Vagina (tissue), 2 donors: ENCODE measurements around the gene HPCAL1. TPM values are rescaled to one million over a fixed set of nuclear protein-coding genes. Genes with fewer than 3 reads are reported as not detected.

ENCODE experiments used
- DNase-seq, 2 donors: peaks; one replicate each; pipeline ENCODE4 v3.0.0-alpha.2; 2017; ENCODE audit errors: extremely low spot score in 2 of 2
- H3K27ac ChIP-seq: fragments of 200-600 bp; sonication (generic); one replicate; pipeline ENCODE4 v1.5.1; 2019
- H3K27me3 ChIP-seq: fragments of 200-600 bp; sonication (generic); one replicate; pipeline ENCODE4 v1.5.1; 2019
- H3K36me3 ChIP-seq, 2 donors: fragments of 200-600 bp; sonication (generic); one replicate each; pipeline ENCODE4 v1.5.1; 2017 to 2019
- H3K4me1 ChIP-seq: fragments of 200-600 bp; sonication (generic); one replicate; pipeline ENCODE4 v1.5.1; 2019
- H3K4me3 ChIP-seq, 2 donors: fragments of 200-600 bp; sonication (generic); 1 replicate in 1 of 2; 2 replicates in 1 of 2; pipeline ENCODE4 v1.5.1; 2016 to 2019
- H3K9me3 ChIP-seq: fragments of 200-600 bp; sonication (generic); one replicate; pipeline ENCODE4 v1.5.1; 2019
- POLR2A ChIP-seq, 2 donors: fragments of 450-650 bp; IDR thresholded peaks; one replicate each; pipeline ENCODE4 v1.6.1; 2017; ENCODE audit warnings: antibody characterized with exemption in 2 of 2, mild to moderate bottlenecking in 2 of 2, moderate library complexity in 2 of 2
- POLR2AphosphoS5 ChIP-seq, 2 donors: sonication (generic); formaldehyde crosslinking; IDR thresholded peaks; one replicate each; pipeline ENCODE4 v1.9.0; 2017; ENCODE audit warnings: antibody characterized with exemption in 2 of 2, mild to moderate bottlenecking in 2 of 2, low read depth in 1 of 2; ENCODE audit not compliant: insufficient read depth in 1 of 2
- intact Hi-C: fragments of 100-400 bp; cut with DNase I; formaldehyde crosslinking; loops from one replicate; pipeline ENCODE4 v1.15.1; 2023
- total RNA-seq: library from RNA; depleted of rRNA; stranded (reverse); fragments of >200 nt; gene quantifications from one replicate; pipeline ENCODE4 v1.2.3, GENCODE V29; 2016
- TF ChIP-seq, protein P1 (sequence below), 3 experiments: fragments of 450-650 bp in 2 of 3; fragments of 200-600 bp in 1 of 3; sonication (generic) in 1 of 3; IDR thresholded peaks; one replicate each; pipeline ENCODE4 v1.5.1; 2017 to 2019; ENCODE audit warnings: antibody characterized with exemption in 3 of 3, mild to moderate bottlenecking in 2 of 3, moderate library complexity in 2 of 3

HPCAL1 gene
- total RNA-seq, 1 donor from 2014 or later = 43.7 TPM

GRCh38 chr2:10283106-10284062 lies 19.3 kb upstream of the HPCAL1 start:
- no peak overlapping the region for H3K4me3 ChIP-seq
- H3K27ac ChIP-seq = no peak overlapping the region
- intact Hi-C loops = no loop called here
- H3K27me3 ChIP-seq = no peaks in the 10 kb centered on the region
- TF ChIP-seq POLR2A (IDR thresholded peaks at IDR 0.05) (no peak), POLR2AphosphoS5 (IDR thresholded peaks at IDR 0.05; ENCODE audit: insufficient read depth in 1 of 2, low read depth in 1 of 2) (no peak)
- TF ChIP-seq, protein P1, sequence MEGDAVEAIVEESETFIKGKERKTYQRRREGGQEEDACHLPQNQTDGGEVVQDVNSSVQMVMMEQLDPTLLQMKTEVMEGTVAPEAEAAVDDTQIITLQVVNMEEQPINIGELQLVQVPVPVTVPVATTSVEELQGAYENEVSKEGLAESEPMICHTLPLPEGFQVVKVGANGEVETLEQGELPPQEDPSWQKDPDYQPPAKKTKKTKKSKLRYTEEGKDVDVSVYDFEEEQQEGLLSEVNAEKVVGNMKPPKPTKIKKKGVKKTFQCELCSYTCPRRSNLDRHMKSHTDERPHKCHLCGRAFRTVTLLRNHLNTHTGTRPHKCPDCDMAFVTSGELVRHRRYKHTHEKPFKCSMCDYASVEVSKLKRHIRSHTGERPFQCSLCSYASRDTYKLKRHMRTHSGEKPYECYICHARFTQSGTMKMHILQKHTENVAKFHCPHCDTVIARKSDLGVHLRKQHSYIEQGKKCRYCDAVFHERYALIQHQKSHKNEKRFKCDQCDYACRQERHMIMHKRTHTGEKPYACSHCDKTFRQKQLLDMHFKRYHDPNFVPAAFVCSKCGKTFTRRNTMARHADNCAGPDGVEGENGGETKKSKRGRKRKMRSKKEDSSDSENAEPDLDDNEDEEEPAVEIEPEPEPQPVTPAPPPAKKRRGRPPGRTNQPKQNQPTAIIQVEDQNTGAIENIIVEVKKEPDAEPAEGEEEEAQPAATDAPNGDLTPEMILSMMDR (IDR thresholded peaks at IDR 0.05) = no peak
- H3K4me1 ChIP-seq = peaks cover 24% of the 10 kb centered on the region
- no peak for DNase-seq
- H3K9me3 ChIP-seq = no peaks in the 10 kb centered on the region
- no peaks in the 10 kb centered on the region for H3K36me3 ChIP-seq

- H3K27ac ChIP-seq = no peak overlapping the region
- no peak for TF ChIP-seq POLR2A (IDR thresholded peaks at IDR 0.05)
- TF ChIP-seq, protein P1 (IDR thresholded peaks at IDR 0.05) = no peak
- TF ChIP-seq POLR2AphosphoS5 (IDR thresholded peaks at IDR 0.05; ENCODE audit: insufficient read depth in 1 of 2, low read depth in 1 of 2) = no peak
- H3K27me3 ChIP-seq = no peaks in the 10 kb centered on the region
- H3K4me1 ChIP-seq = peaks cover 19% of the 10 kb centered on the region
- H3K9me3 ChIP-seq = no peaks in the 10 kb centered on the region
- no peak overlapping the region for H3K4me3 ChIP-seq
- no peak for DNase-seq
- no peaks in the 10 kb centered on the region for H3K36me3 ChIP-seq
- intact Hi-C loops = no loop called here
Measured at GRCh38 chr2:10284108-10284870, 18.4 kb upstream of the HPCAL1 start.

- no peak overlapping the region for H3K4me3 ChIP-seq
- intact Hi-C loops = no loop called here
- no peaks in the 10 kb centered on the region for H3K27me3 ChIP-seq
- H3K27ac ChIP-seq = peak overlapping the region; percentile 46
- TF ChIP-seq POLR2AphosphoS5 (IDR thresholded peaks at IDR 0.05; ENCODE audit: insufficient read depth in 1 of 2, low read depth in 1 of 2) = no peak
- TF ChIP-seq, protein P1 (IDR thresholded peaks at IDR 0.05) = no peak
- no peak for TF ChIP-seq POLR2A (IDR thresholded peaks at IDR 0.05)
- H3K4me1 ChIP-seq = peaks cover 19% of the 10 kb centered on the region
- H3K36me3 ChIP-seq = no peaks in the 10 kb centered on the region
- no peaks in the 10 kb centered on the region for H3K9me3 ChIP-seq
- DNase-seq = no peak
Measured at GRCh38 chr2:10285191-10285555, 17.5 kb upstream of the HPCAL1 start.

DNA sequence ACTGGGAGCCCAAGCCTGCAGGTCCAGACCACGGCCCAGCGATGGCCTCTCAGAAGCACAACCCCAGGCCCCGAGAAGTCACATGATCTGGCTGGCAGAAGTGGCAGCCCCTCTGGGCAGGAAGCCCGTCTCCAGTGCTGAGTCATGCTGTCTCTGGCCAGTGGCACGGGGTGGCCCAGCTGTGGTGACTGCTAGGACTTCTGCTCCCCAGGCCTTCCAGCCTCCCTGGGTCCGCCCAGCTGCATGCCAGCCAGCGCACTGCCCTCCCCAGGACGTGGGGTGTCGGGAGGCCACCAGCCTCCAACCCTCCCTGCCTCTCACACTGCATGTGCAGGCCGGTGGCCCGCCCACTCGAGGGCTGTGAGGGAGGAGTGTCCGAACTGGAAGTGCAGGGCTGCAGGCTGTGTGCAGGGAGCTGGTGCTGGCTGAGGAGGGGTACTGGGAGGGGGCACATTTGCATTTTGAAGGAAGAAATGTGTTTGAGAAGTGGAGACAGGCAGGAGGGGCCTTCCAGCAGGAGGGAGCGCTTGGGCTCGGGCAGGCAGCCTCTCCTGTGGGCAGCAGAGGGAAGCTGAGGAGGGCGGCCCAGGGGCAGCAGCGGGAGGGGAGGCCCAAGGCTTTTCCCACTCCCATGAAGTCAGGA lies 17.0 kb upstream of the HPCAL1 start:
- no peaks in the 10 kb centered on the region for H3K36me3 ChIP-seq
- intact Hi-C loops = no loop called here
- peak in 1 of 2 donors; percentile 42 for TF ChIP-seq POLR2AphosphoS5 (IDR thresholded peaks at IDR 0.05; ENCODE audit: insufficient read depth in 1 of 2, low read depth in 1 of 2)
- TF ChIP-seq, protein P1 (IDR thresholded peaks at IDR 0.05) = no peak
- no peak overlapping the region for H3K4me3 ChIP-seq
- H3K4me1 ChIP-seq = peaks cover 19% of the 10 kb centered on the region
- H3K27ac ChIP-seq = peak overlapping the region; percentile 46
- no peak for DNase-seq
- no peaks in the 10 kb centered on the region for H3K27me3 ChIP-seq
- H3K9me3 ChIP-seq = no peaks in the 10 kb centered on the region
